Measurements from ENCODE around the gene RAD54L. TPM values are rescaled to one million over a fixed set of nuclear protein-coding genes. Genes with fewer than 3 reads are reported as not detected.

The RAD54L gene
- polyA plus RNA-seq, 1 of the 3 experiments (the other 2 are of a cell fraction) = 11.5 TPM

GRCh38 chr1:46204406-46204742, 43.2 kb upstream of the RAD54L start:
- H3K9ac ChIP-seq = no peak overlapping the region

GRCh38 chr1:46205141-46205540, 42.4 kb upstream of the RAD54L start:
- Histone ChIP-seq H3K9me3 (no peaks in the 10 kb centered on the region), H4K20me1 (ENCODE audit: insufficient read depth) (no peaks in the 10 kb centered on the region), H3K4me2 (peak overlapping the region; percentile 99), H3K27me3 (ENCODE audit: insufficient read depth) (no peaks in the 10 kb centered on the region), H3K9me2 (no peaks in the 10 kb centered on the region), H3K79me2 (ENCODE audit: insufficient read depth) (no peaks in the 10 kb centered on the region), H3K27ac (ENCODE audit: low read depth in 2 of 2, low read length in 1 of 2) (no peak overlapping the region), H3K4me1 (ENCODE audit: control insufficient read depth in 1 of 2, insufficient read depth in 2 of 2, low read depth in 1 of 2, low read length in 1 of 2) (peaks cover 4 to 13% of the 10 kb centered on the region in 2 experiments; a peak in 1 of 4 replicates), H3F3A (replicated peaks; ENCODE audit: insufficient read depth) (no peaks in the 10 kb centered on the region), H3K4me3 (ENCODE audit: low read depth in 2 of 2, low read length in 1 of 2) (no peak overlapping the region), H3K36me3 (replicated peaks in 1 of 2; ENCODE audit: control insufficient read depth in 1 of 2, insufficient read depth in 2 of 2, low read length in 1 of 2) (no peaks in the 10 kb centered on the region), H2AFZ (ENCODE audit: low read depth) (no peak overlapping the region), H3K9ac (no peak overlapping the region)
- ChIA-PET CTCF (interaction anchor here (1.5 to 6.8 kb wide), 2 partner anchors 16 to 18 kb away, joined by 3 to 29 read pairs; no protein-coding TSS in a partner anchor), POLR2A (no interaction called here)
- TF ChIP-seq SIN3A (IDR thresholded peaks at IDR 0.05; ENCODE audit: borderline replicate concordance, low read depth, low read length) (no peak), TAF1 (IDR thresholded peaks at IDR 0.05; ENCODE audit: borderline replicate concordance, low read depth, low read length) (no peak), GABPA (IDR thresholded peaks at IDR 0.05; ENCODE audit: low read depth) (no peak), GATA2 (CRISPR knock-in tag; IDR thresholded peaks at IDR 0.05) (no peak), ELF1 (IDR thresholded peaks at IDR 0.05) (no peak), EZH2phosphoT487 (IDR thresholded peaks at IDR 0.05; ENCODE audit: borderline replicate concordance, low read depth) (no peak)
- WGBS (ENCODE audit: low lambda C conversion rate) = 88% methylated on average over 3 of the region's 3 CpGs
- no peak for DNase-seq

More at GRCh38 chr1:46204406-46204742, 43.2 kb upstream of the RAD54L start:
- peaks cover 4% of the 10 kb centered on the region for H3F3A ChIP-seq (replicated peaks; ENCODE audit: insufficient read depth)
- no peaks in the 10 kb centered on the region for H3K79me2 ChIP-seq (ENCODE audit: insufficient read depth)
- no peaks in the 10 kb centered on the region for H3K9me3 ChIP-seq
- no peak overlapping the region for H3K27ac ChIP-seq (ENCODE audit: low read depth in 2 of 2, low read length in 1 of 2)
- peak overlapping the region in 1 of 2 experiments; percentile 98; a peak in 2 of 4 replicates for H3K4me3 ChIP-seq (ENCODE audit: low read depth in 2 of 2, low read length in 1 of 2)
- POLR2A ChIA-PET = no interaction called here
- DNase-seq = peak; percentile 9
- peak overlapping the region; percentile 99 for H3K4me2 ChIP-seq
- no peaks in the 10 kb centered on the region for H4K20me1 ChIP-seq (ENCODE audit: insufficient read depth)
- no peaks in the 10 kb centered on the region for H3K9me2 ChIP-seq
- no peaks in the 10 kb centered on the region for H3K27me3 ChIP-seq (ENCODE audit: insufficient read depth)
- H2AFZ ChIP-seq (ENCODE audit: low read depth) = no peak overlapping the region
- no peaks in the 10 kb centered on the region for H3K36me3 ChIP-seq (replicated peaks in 1 of 2; ENCODE audit: control insufficient read depth in 1 of 2, insufficient read depth in 2 of 2, low read length in 1 of 2)
- 100% methylated on average over 2 of the region's 5 CpGs for WGBS (ENCODE audit: low lambda C conversion rate)
- CTCF ChIA-PET = interaction anchor here (6.8 kb wide), 1 partner anchor 19 kb away, joined by 29 read pairs; no protein-coding TSS in a partner anchor
- peaks cover 4 to 13% of the 10 kb centered on the region in 2 experiments; a peak in 1 of 4 replicates for H3K4me1 ChIP-seq (ENCODE audit: control insufficient read depth in 1 of 2, insufficient read depth in 2 of 2, low read depth in 1 of 2, low read length in 1 of 2)
- TF ChIP-seq GATA2 (CRISPR knock-in tag; IDR thresholded peaks at IDR 0.05) = no peak
- TF ChIP-seq USF2 (IDR thresholded peaks at IDR 0.05; ENCODE audit: borderline replicate concordance, low read depth, low read length) = no peak
- TF ChIP-seq FOXJ3 (CRISPR knock-in tag; IDR thresholded peaks at IDR 0.05) = no peak
- no peak for TF ChIP-seq NRF1 (IDR thresholded peaks at IDR 0.05; ENCODE audit: low read depth, low read length)
- TF ChIP-seq TCF12 (IDR thresholded peaks at IDR 0.05) = no peak

- Histone ChIP-seq H3K9me3 (no peaks in the 10 kb centered on the region), H3K9ac (no peak overlapping the region), H3K4me1 (ENCODE audit: control insufficient read depth in 1 of 2, insufficient read depth in 2 of 2, low read depth in 1 of 2, low read length in 1 of 2) (peaks cover 4 to 13% of the 10 kb centered on the region in 2 experiments; a peak in 1 of 4 replicates), H3K79me2 (ENCODE audit: insufficient read depth) (no peaks in the 10 kb centered on the region), H3K36me3 (replicated peaks in 1 of 2; ENCODE audit: control insufficient read depth in 1 of 2, insufficient read depth in 2 of 2, low read length in 1 of 2) (no peaks in the 10 kb centered on the region), H3K27ac (ENCODE audit: low read depth in 2 of 2, low read length in 1 of 2) (no peak overlapping the region), H3F3A (replicated peaks; ENCODE audit: insufficient read depth) (no peaks in the 10 kb centered on the region), H3K4me2 (peak overlapping the region; percentile 99; the same call in 1 of the 2 replicates), H3K4me3 (ENCODE audit: low read depth in 2 of 2, low read length in 1 of 2) (no peak overlapping the region), H3K9me2 (no peaks in the 10 kb centered on the region), H3K27me3 (ENCODE audit: insufficient read depth) (no peaks in the 10 kb centered on the region), H2AFZ (ENCODE audit: low read depth) (no peak overlapping the region), H4K20me1 (ENCODE audit: insufficient read depth) (no peaks in the 10 kb centered on the region)
- ChIA-PET CTCF (interaction anchor here (1.5 to 6.8 kb wide), 2 partner anchors 16 to 18 kb away, joined by 3 to 29 read pairs; no protein-coding TSS in a partner anchor), POLR2A (no interaction called here)
- WGBS (ENCODE audit: low lambda C conversion rate) = 78% methylated on average over 3 of the region's 3 CpGs
- peak; percentile 13 for DNase-seq
- no peak for TF ChIP-seq NFIC (IDR thresholded peaks at IDR 0.05; ENCODE audit: borderline replicate concordance)
- TF ChIP-seq MEF2A (IDR thresholded peaks at IDR 0.05; ENCODE audit: borderline replicate concordance, low read depth) = no peak
- TF ChIP-seq FOXM1 (IDR thresholded peaks at IDR 0.05; ENCODE audit: low read depth) = no peak
- TF ChIP-seq RFX5 (IDR thresholded peaks at IDR 0.05; ENCODE audit: low read length) = no peak
- TF ChIP-seq TEAD4 (IDR thresholded peaks at IDR 0.05; ENCODE audit: borderline replicate concordance, insufficient read depth) = no peak
- no peak for TF ChIP-seq FOSL2 (IDR thresholded peaks at IDR 0.05; ENCODE audit: borderline replicate concordance, low read depth)
- TF ChIP-seq CHD2 (IDR thresholded peaks at IDR 0.05; ENCODE audit: low read length, partially characterized antibody) = no peak
- TF ChIP-seq, protein P1, sequence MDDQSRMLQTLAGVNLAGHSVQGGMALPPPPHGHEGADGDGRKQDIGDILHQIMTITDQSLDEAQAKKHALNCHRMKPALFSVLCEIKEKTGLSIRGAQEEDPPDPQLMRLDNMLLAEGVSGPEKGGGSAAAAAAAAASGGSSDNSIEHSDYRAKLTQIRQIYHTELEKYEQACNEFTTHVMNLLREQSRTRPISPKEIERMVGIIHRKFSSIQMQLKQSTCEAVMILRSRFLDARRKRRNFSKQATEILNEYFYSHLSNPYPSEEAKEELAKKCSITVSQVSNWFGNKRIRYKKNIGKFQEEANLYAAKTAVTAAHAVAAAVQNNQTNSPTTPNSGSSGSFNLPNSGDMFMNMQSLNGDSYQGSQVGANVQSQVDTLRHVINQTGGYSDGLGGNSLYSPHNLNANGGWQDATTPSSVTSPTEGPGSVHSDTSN (IDR thresholded peaks at IDR 0.05) = no peak
- TF ChIP-seq EZH2phosphoT487 (IDR thresholded peaks at IDR 0.05; ENCODE audit: borderline replicate concordance, low read depth) = no peak
- no peak for TF ChIP-seq TAF1 (IDR thresholded peaks at IDR 0.05; ENCODE audit: borderline replicate concordance, low read depth, low read length)
- TF ChIP-seq YY1 (IDR thresholded peaks at IDR 0.05; ENCODE audit: low read depth) = no peak
- TF ChIP-seq ELF1 (IDR thresholded peaks at IDR 0.05) = no peak
These were observed 41.8 kb upstream of the RAD54L start for GRCh38 chr1:46205791-46206190.
